Measurements from ENCODE around the gene DCLK2.

Gene DCLK2

DNA sequence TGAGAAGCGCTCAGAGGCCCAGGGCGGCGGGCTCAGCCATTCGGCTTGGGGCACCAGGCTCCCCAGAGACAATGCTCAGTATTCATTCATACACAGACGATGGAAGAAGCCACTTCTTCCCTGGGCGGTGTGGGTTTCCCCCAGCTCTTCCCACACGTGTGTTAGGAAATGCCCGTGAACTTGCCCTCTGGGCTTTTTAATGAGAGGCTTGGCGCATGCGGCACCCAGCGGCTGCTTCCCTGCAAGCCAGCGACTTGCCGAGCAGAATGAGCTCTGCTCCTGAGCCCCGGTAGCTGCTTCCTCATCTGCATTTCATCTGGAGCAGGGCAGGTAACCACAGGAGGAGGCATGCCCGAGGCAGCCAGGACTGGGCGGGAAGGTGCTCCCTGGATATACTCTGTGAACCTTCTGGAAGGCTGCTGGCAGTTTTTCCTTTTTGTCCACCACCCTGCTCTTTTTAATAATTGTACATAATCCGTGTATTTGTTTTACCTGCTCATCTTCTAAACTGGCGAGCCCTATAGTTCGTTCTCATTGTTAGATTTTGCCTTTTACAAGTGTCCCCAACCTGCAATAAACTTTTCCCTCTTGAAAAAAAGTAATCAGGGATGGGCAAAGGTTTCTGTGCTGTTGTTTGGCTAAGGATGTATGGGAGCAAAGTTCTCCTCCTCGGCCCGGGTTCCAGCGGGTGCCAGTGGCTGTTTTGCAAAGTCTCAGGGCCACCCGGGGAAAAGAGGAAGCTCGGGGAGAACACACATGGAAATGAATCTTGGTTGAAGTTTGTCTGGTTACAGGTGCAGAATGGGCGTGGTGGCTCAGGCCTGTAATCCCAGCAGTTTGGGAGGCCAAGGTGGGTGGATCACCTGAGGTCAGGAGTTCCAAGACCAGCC is 178.8 kb downstream of the DCLK2 start:
- DNase-seq: no peak

DNA sequence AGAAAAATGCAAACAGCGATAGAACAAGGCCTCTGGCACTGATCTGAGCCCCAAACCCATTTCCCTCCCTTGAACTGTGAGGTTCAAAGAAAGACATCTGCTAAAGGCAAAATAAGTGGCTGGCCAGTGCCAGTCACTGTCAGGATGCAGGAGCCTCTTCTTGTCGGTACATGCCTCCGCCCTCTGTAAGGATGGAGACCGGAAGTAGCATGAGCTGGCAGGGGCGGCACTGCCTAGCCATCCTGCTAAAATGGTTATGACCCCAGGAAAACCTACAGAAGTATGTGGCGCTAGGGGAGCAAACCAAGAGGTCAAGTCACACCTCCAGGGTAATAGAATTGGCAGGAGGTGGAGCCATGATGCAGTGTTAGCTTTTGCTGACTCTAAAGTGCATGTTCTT is 180.3 kb downstream of the DCLK2 start:
- no peak for DNase-seq

DNA sequence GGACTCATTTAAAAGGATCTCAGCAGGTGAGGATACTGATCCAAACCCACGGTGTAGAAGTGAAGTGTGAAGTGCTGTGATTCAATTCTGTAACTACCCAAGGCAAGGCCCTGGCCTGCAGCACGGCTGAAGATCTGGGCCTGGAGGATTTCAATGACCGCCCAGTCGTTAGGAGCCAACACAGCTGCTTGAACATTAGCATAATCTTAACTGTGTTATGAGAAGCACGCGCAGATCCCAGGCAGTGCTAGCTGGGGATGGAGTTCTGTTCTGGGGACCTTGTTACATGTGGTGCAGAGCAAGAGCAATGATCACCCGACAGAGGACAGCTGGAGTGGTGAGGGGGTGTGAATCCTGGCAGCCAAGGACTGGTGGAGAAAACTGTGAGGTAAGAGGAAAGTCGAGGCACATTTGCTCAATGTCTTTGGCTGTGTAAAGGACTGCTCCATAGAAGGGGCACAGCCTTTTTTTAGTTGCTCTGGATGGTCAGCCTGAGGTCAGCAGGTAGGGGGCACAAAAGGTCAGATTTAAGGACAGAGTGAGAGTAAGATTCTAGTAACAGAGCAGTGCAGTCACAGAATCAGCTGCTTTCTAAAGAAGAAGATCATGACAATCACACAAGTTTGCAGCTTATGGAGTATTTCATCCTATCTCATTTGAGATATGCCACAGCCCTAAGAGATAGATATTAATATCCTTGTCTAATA is 181.8 kb downstream of the DCLK2 start:
- DNase-seq: peak in 2 of 58 donors; percentile 16 to 19

- no peak for DNase-seq
Measured at GRCh38 chr4:150261571-150261970, 183.3 kb downstream of the DCLK2 start.

GRCh38 chr4:150262611-150263010 is 184.4 kb downstream of the DCLK2 start:
- no peak for DNase-seq

DNA sequence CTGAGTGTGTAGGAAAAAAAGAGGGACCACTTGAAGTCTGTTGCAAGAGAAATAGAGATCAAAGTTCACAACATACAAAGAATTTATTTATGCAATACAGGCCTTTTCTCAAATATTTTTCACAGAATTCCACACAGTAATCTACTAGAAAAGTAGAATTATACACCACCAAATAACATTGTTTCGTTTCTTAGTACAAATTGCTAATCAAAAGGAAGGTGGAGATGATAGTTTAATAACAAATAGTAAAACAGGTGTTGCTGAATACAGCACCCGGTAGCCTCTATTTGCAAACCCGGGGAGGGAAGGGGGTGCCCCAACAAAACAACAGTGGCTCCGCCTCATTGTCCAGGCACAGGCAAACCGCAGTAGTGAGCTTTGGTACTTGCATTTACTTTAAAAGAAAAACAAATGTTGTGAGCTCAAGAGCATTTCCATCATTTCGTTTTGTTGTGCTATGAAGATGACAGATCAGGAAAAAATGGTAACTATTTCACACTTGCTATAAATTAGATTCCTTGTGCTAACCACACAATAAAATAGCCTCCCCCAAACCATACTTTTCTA is 186.4 kb downstream of the DCLK2 start:
- no peak for DNase-seq

DNA sequence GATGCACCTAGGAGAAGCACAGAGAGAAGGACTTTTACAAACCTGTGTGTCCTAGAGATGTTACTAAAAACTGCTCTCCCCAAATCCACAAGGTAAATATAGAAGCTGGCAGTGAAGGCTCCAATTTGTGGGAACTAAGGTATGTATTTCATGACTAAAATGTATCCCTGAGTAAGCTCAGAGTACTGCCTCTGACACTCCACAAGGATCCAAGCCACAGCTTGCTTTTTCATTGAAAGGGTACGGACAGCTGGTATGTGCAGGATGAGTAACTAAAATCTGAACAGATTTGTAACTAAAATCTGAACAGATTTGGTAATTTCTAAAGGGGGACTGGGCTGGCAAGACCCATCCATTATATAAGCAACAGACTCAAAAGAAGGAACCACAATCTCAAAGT is 187.6 kb downstream of the DCLK2 start:
- DNase-seq: peak in 1 of 58 donors; percentile 31

GRCh38 chr4:150268444-150268843 is 190.2 kb downstream of the DCLK2 start:
- DNase-seq: no peak

- DNase-seq: peak in 3 of 58 donors; percentile 6 to 35 (median 21)
Measured at GRCh38 chr4:150278206-150278605, 200.0 kb downstream of the DCLK2 start.

DNA sequence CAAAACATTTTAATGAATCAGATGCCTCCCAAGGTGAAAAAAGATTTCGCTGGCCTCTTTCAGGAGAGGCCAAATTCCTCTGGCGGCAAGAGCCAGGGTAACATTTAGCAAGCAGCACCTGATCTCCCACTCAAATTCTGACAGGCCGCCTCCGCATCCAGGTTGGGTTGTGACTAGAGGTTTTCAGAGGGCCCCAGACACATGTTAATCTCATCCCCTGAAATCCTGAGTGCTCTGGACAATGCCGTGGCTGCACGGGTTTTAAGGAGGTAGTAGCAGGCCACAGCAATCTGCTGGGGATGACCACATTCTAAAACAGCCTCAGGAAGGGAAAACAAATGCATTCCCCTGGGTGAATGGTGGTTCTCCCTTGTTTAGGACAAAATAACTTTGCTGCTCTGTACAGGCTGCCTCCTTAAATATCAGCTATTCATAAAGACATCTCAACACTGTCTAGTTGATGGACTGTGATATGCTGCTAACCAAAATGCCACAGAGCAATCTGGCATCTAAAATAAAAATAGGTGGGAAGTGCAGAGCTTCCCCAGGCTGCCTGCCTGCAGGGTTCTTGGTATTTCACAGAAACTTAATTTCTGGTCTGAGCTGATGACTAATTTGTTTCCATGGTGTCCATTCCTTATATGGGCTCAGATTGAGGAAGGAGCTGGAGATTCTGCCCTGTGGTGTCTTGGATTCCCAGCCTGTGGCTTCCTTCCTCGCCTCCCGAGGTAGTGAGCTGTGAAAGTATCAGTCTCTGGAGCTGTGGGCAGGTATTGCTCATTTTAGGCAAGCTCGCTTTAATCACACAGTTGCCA is 202.0 kb downstream of the DCLK2 start:
- DNase-seq: peak in 22 of 58 donors; percentile 8 to 75 (median 24)

DNA sequence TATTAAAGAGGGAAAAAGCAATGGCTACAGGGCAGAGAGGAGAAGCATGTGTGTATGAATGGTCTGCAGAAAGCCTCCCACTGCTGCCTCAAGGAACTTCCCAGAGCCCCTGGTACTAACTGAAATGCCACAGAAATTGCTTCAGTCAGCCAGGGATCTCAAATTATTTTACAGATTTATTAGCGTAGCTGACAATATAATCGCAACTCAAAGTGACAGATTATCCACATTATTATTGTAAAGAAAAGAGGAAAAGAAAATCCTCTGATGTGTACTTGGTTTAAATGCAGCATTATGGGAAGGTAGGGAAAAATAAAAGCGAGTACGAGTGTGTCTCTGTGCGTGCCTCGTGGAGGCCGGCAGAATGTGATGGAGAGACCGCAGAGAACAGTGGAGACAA is 202.7 kb downstream of the DCLK2 start:
- no peak for DNase-seq

DNA sequence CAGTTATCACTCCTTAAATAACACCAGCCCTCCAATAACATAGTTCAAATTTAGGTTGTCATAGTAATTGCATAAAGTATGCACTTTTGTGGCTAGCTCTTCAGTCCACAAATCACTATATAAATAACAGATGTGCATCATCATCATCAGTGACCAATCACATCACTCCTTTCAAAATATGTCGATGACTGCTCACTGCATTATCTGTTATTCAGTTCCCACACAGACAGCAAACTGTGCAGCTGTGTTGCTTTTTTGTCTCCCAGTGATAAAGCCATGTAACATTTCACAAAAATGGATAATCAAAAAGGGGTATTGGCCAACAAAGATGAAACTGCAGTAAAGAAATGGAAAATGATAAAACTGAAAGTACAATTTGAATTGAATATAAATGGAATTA is 205.4 kb downstream of the DCLK2 start:
- peak in 1 of 58 donors; percentile 4 for DNase-seq

GRCh38 chr4:150286656-150287055 is 208.4 kb downstream of the DCLK2 start:
- no peak for DNase-seq

DNA sequence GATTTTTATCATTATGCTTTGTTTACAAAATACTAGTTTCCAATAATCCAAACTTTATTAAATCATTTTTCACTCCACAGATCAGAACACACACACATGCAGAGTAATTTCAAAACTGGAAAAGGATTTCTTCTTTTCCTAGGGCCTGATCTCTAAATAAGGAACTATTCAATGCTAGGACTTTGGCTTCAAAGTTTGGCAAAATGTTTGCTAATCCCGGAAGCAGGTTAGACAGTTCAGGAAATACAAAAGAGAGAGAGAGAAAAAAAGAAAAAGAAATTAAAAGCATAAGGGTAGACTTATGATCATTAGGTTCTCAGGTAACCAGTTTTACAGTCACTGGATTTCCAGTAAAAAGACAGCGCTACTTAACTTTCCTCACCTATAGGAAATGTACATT is 211.0 kb downstream of the DCLK2 start:
- no peak for DNase-seq

GRCh38 chr4:150289881-150290280 is 211.6 kb downstream of the DCLK2 start:
- DNase-seq: no peak

DNA sequence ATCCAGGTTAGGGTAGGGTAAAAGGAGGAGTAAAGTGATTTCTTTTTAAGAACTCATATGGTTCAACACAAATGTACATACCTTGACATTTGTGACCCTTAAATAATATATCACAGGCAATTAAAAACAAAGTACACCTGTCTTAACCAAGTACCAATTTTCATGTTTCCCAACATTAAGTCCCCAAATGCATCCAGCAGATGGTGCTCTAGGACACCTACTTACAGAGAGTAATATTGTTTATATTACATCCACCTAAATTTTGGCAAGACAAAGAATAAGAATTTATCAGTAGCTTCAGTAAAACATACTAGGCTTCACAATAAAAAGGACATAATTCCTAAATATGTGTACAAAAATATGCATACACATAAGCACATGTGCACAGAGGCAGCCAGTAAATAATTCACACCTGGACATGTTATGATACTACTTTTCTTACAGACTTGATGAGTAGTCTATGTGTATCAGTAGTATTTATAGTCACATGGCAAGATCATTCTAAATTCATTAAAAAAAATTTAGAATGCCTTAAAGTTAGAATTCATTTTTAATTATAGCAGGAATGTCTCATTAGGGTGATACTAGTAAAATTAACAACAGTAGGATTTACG is 219.7 kb downstream of the DCLK2 start:
- peak in 11 of 58 donors; percentile 4 to 43 (median 15) for DNase-seq

- no peak for DNase-seq
Measured at GRCh38 chr4:150299816-150300215, 221.6 kb downstream of the DCLK2 start.

DNA sequence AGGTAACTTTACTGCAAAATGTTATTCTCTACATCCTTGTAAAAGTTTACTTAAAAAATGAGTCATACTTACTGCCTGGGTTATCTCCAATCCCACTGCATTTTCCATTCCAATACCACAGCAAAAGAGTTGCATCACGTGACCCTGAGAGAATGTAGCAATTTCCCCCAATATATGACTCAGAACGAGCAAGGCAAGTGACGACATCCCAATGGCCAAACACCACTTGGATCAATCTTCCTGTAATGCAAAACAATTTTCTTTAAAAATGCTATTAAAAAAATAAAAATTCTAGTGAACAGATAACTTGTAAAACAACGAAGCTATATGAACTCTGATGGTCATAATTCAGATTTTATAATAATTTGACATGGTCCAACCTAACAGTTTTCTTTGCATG is 224.3 kb downstream of the DCLK2 start:
- no peak for DNase-seq

DNA sequence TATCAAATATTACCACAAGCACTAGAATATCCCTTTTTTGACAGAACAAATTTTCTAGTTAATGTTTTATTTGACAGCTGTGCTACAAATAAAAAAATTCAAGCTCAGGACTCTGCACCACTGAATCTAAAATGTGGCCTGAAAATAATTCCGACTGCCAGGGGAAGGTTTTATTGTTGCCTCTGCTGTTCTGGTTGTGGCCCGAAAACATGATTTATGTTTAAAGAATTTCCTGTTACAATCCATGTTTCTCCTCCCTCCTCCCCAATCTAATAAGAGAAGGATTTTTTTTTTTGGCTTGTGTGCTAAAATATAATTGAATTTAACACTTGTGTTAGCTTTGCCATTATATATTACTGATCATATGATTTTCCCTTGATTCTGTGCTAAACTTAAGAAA is 227.8 kb downstream of the DCLK2 start:
- no peak for DNase-seq

DNA sequence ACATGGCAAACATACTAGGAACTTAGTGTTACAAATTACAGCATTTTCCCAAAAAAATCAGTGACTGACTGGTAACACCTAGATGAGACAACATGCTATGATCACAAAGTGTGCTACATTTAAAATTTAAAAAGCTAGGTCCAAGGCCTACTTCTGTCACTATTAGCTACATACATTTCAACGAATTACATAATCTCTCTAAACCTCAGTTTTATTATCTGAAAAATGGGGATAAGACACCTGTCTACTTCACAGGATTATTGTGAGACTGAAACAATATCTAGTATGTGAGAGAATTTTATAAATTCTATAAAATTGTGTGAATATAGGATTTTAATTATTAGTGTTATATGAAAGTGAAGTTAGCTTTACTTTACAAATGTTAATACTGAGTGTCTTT is 228.5 kb downstream of the DCLK2 start:
- DNase-seq: no peak

Data from anterior cingulate cortex (tissue), 58 donors.